ENCODE measurements around the gene IGFBP7. TPM values are rescaled to one million over a fixed set of nuclear protein-coding genes. Genes with fewer than 3 reads are reported as not detected.

IGFBP7 gene
- total and polyA plus RNA-seq, 10 of the 15 experiments (the other 5 are each of a cell fraction or from before 2014, with no cell fraction given), result 0.69 to 1.9 (median 1.4) TPM; not detected in 5

GRCh38 chr4:57081651-57082621 is 28.2 kb downstream of the IGFBP7 start:
- WGBS (ENCODE audit: insufficient coverage, insufficient replicate concordance, low lambda C conversion rate, missing lambda C conversion rate), result 45% methylated on average over 9 of the region's 9 CpGs
- Histone ChIP-seq H3K27ac (ENCODE audit: control insufficient read depth, insufficient read depth) (no peak overlapping the region), H3K36me3 (ENCODE audit: control insufficient read depth in 2 of 2, insufficient read depth in 2 of 2, low read length in 1 of 2) (no peaks in the 10 kb centered on the region), H2AFZ (ENCODE audit: control insufficient read depth, low read depth, low read length) (no peak overlapping the region), H3K4me3 (no peak overlapping the region), H3K79me2 (ENCODE audit: control insufficient read depth, insufficient read depth, low read length) (no peaks in the 10 kb centered on the region), H4K20me1 (ENCODE audit: control insufficient read depth, insufficient read depth) (no peaks in the 10 kb centered on the region), H3K27me3 (replicated peaks in 1 of 2; ENCODE audit: control insufficient read depth in 2 of 2, insufficient read depth in 2 of 2, low read length in 1 of 2) (no peaks in the 10 kb centered on the region), H3K9me3 (replicated peaks; ENCODE audit: control insufficient read depth, insufficient read depth, low read length) (no peaks in the 10 kb centered on the region), H3K4me1 (ENCODE audit: control insufficient read depth, insufficient read depth, low read length) (no peaks in the 10 kb centered on the region), H3K4me2 (ENCODE audit: control insufficient read depth, insufficient read depth) (no peak overlapping the region), H3K9ac (ENCODE audit: control insufficient read depth, insufficient read depth, low read length) (no peak overlapping the region)
- POLR2A ChIA-PET, result interaction anchor here (0.6 kb wide), 1 partner anchor 18 kb away, joined by 3 read pairs; no protein-coding TSS in a partner anchor
- no peak for FAIRE-seq
- SMC1A ChIA-PET (ENCODE audit: uncharacterized antibody, unreplicated experiment), result interaction anchor here (1.1 kb wide), 1 partner anchor 10 kb away, joined by 3 read pairs; no protein-coding TSS in a partner anchor
- RAD21 ChIA-PET (ENCODE audit: unreplicated experiment), result no interaction called here
- no peak for ATAC-seq
- no TSS peak for BruUV-seq (replicated peaks)
- no peak for DNase-seq (ENCODE audit: low read depth, low spot score)
- no peak for TF ChIP-seq IKZF2 (IDR thresholded peaks at IDR 0.05)
- TF ChIP-seq IRF3 (IDR thresholded peaks at IDR 0.05), result no peak
- TF ChIP-seq PAX5 (IDR thresholded peaks at IDR 0.05; ENCODE audit: borderline replicate concordance, low read depth, low read length), result no peak
- TF ChIP-seq FOXM1 (IDR thresholded peaks at IDR 0.05; ENCODE audit: low read depth, low read length), result no peak
- no peak for TF ChIP-seq RFX5 (IDR thresholded peaks at IDR 0.05; ENCODE audit: low read depth, low read length)
- no peak for TF ChIP-seq TCF12 (IDR thresholded peaks at IDR 0.05; ENCODE audit: low read depth, low read length)
- no peak for TF ChIP-seq CEBPB (IDR thresholded peaks at IDR 0.05; ENCODE audit: borderline replicate concordance in 1 of 2, low read depth in 2 of 2, low read length in 2 of 2)
- TF ChIP-seq CBX5 (IDR thresholded peaks at IDR 0.05; ENCODE audit: low read depth), result no peak
- TF ChIP-seq NRF1 (conservative IDR thresholded peaks at IDR 0.05; ENCODE audit: low read depth, low read length), result no peak
- TF ChIP-seq SMARCA5 (IDR thresholded peaks at IDR 0.05), result no peak
- TF ChIP-seq BACH1 (IDR thresholded peaks at IDR 0.05; ENCODE audit: borderline replicate concordance), result no peak
- TF ChIP-seq ZNF622 (IDR thresholded peaks at IDR 0.05), result no peak
- TF ChIP-seq EZH2 (IDR thresholded peaks at IDR 0.05; ENCODE audit: borderline replicate concordance, control insufficient read depth, low read depth, low read length), result no peak
- TF ChIP-seq CHD2 (IDR thresholded peaks at IDR 0.05; ENCODE audit: borderline replicate concordance, low read depth, low read length), result no peak
- TF ChIP-seq E4F1 (IDR thresholded peaks at IDR 0.05; ENCODE audit: borderline replicate concordance, partially characterized antibody), result no peak
- no peak for TF ChIP-seq ZSCAN29 (IDR thresholded peaks at IDR 0.05)
- no peak for TF ChIP-seq NFYB (IDR thresholded peaks at IDR 0.05; ENCODE audit: insufficient read depth, low read depth, low read length)
- no peak for TF ChIP-seq SMAD5 (IDR thresholded peaks at IDR 0.05; ENCODE audit: low read depth)
- TF ChIP-seq RAD51 (IDR thresholded peaks at IDR 0.05), result no peak
- no peak for TF ChIP-seq ZBED1 (IDR thresholded peaks at IDR 0.05; ENCODE audit: borderline replicate concordance)
- CTCF ChIA-PET, result no interaction called here
- in situ Hi-C loops (cut with MboI) (no loop called here), intact Hi-C loops (cut with micrococcal nuclease; ENCODE audit: unreplicated experiment) (no loop called here)

Measured in GM12878 (cell line).